Measurements from ENCODE around the gene UTS2B.

DNA sequence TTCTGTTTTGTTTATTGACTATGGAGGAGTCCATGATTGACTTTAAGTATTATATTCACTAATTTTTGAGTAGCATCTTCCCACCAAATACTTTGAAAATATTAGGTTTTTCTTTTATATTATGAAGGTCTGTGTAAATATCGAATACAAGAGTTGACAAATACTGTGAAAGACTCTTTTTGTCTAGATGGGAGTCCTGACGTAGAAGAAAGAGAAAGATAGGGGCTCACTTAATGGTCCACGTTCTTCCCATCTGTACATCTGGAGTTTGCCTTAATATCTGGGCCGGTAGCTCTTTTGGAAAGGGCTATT lies 7.8 kb upstream of the UTS2B start:
- TF ChIP-seq EZH2phosphoT487 (IDR thresholded peaks at IDR 0.05; ENCODE audit: insufficient read depth, low read depth) (no peak), EZH2 (IDR thresholded peaks at IDR 0.05; ENCODE audit: insufficient read depth, poor library complexity, severe bottlenecking) (no peak)

All from GM23248 (cell line).